Esophagus muscularis mucosa (tissue), 4 donors: Measurements from ENCODE around the gene TSNAX. TPM values are rescaled to one million over a fixed set of nuclear protein-coding genes. Genes with fewer than 3 reads are reported as not detected.

Experiments
- DNase-seq: peaks from one replicate; pipeline ENCODE4 v3.0.0-alpha.2; 2017; ENCODE audit errors: extremely low spot score
- H3K27ac ChIP-seq, 4 donors: fragments of 200-600 bp; sonication (generic); replicated peaks in 1 of 4; 1 replicate in 3 of 4; 2 replicates in 1 of 4; pipeline ENCODE4 v1.5.1; 2016 to 2019; ENCODE audit warnings: mild to moderate bottlenecking in 1 of 4
- H3K27me3 ChIP-seq, 4 donors: fragments of 200-600 bp; sonication (generic); one replicate each; pipeline versions ENCODE4 v1.5.1 to v1.6.0; 2016 to 2019
- H3K36me3 ChIP-seq, 4 donors: fragments of 200-600 bp; sonication (generic); one replicate each; pipeline ENCODE4 v1.5.1; 2016 to 2019
- H3K4me1 ChIP-seq, 4 donors: fragments of 200-600 bp; sonication (generic); one replicate each; pipeline ENCODE4 v1.5.1; 2016 to 2019
- H3K4me3 ChIP-seq, 4 donors: fragments of 200-600 bp; sonication (generic); 1 replicate in 2 of 4; 2 replicates in 2 of 4; pipeline ENCODE4 v1.5.1; 2016 to 2019; ENCODE audit warnings: mild to moderate bottlenecking in 4 of 4, moderate library complexity in 1 of 4
- H3K9me3 ChIP-seq, 4 donors: fragments of 200-600 bp; sonication (generic); 1 replicate in 3 of 4; 2 replicates in 1 of 4; pipeline ENCODE4 v1.5.1; 2016 to 2019
- CTCF ChIP-seq, 3 experiments: fragments of 200-600 bp in 2 of 3; fragments of 450-650 bp in 1 of 3; sonication (generic) in 2 of 3; IDR thresholded peaks; one replicate each; pipeline ENCODE4 v1.5.1; 2017 to 2019; ENCODE audit warnings: antibody characterized with exemption in 3 of 3, mild to moderate bottlenecking in 2 of 3, moderate library complexity in 1 of 3
- EP300 ChIP-seq: sonication (generic); formaldehyde crosslinking; IDR thresholded peaks from one replicate; pipeline ENCODE4 v1.6.1; 2017; ENCODE audit warnings: antibody characterized with exemption
- POLR2A ChIP-seq: fragments of 450-650 bp; IDR thresholded peaks from one replicate; pipeline ENCODE4 v1.6.1; 2017; ENCODE audit warnings: antibody characterized with exemption, moderate library complexity, mild to moderate bottlenecking, low read depth
- POLR2AphosphoS5 ChIP-seq, 2 donors: sonication (generic); formaldehyde crosslinking; IDR thresholded peaks; one replicate each; pipeline ENCODE4 v1.6.1; 2017; ENCODE audit warnings: antibody characterized with exemption in 2 of 2
- WGBS: methylation state at CpG from one replicate; pipeline ENCODE4 v1.1.5; 2018; 5-methylcytosine and 5-hydroxymethylcytosine counted together
- intact Hi-C: fragments of 100-400 bp; cut with DNase I; formaldehyde crosslinking; loops from one replicate; pipeline ENCODE4 v1.15.1; 2023
- total RNA-seq, 4 donors: library from RNA; depleted of rRNA; stranded (reverse); fragments of >200 nt; gene quantifications; one replicate each; pipeline versions ENCODE4 v1.1.0 to v1.2.1, GENCODE V29; 2016

TSNAX gene
- total RNA-seq, 4 donors from 2014 or later, result 20.4 to 29.6 (median 24.7) TPM

- Histone ChIP-seq H3K27me3 (no peaks in the 10 kb centered on the region), H3K9me3 (no peaks in the 10 kb centered on the region), H3K27ac (no peak overlapping the region), H3K4me3 (no peak overlapping the region), H3K4me1 (no peaks in the 10 kb centered on the region), H3K36me3 (no peaks in the 10 kb centered on the region)
- no peak for TF ChIP-seq EP300
- no peak for TF ChIP-seq CTCF (IDR thresholded peaks at IDR 0.05)
- TF ChIP-seq POLR2AphosphoS5 (IDR thresholded peaks at IDR 0.05), result no peak
- no peak for TF ChIP-seq POLR2A
- intact Hi-C loops, result no loop called here
- DNase-seq, result no peak
- WGBS, result 68% methylated on average over 2 of the region's 2 CpGs
Measured at GRCh38 chr1:231519166-231519565, 9.3 kb upstream of the TSNAX start.

- DNase-seq, result no peak
- intact Hi-C loops, result loop anchor here (10.0 kb wide), 1 partner anchor 287 kb away; no protein-coding TSS in a partner anchor
- no peak overlapping the region for H3K27ac ChIP-seq
- no peaks in the 10 kb centered on the region for H3K4me1 ChIP-seq
- no peaks in the 10 kb centered on the region for H3K9me3 ChIP-seq
- 95% methylated on average over 1 of the region's 1 CpG for WGBS
- no peaks in the 10 kb centered on the region for H3K36me3 ChIP-seq
- no peaks in the 10 kb centered on the region for H3K27me3 ChIP-seq
- H3K4me3 ChIP-seq, result no peak overlapping the region
- TF ChIP-seq POLR2AphosphoS5 (IDR thresholded peaks at IDR 0.05) (no peak), CTCF (IDR thresholded peaks at IDR 0.05) (no peak), EP300 (no peak), POLR2A (no peak)
Measured at GRCh38 chr1:231522038-231522437, 6.4 kb upstream of the TSNAX start.

GRCh38 chr1:231522931-231523642, 5.4 kb upstream of the TSNAX start:
- H3K27me3 ChIP-seq, result no peaks in the 10 kb centered on the region
- TF ChIP-seq POLR2AphosphoS5 (IDR thresholded peaks at IDR 0.05) (no peak), EP300 (no peak), CTCF (IDR thresholded peaks at IDR 0.05) (no peak), POLR2A (no peak)
- H3K9me3 ChIP-seq, result no peaks in the 10 kb centered on the region
- H3K36me3 ChIP-seq, result no peaks in the 10 kb centered on the region
- H3K4me1 ChIP-seq, result peaks cover 2 to 8% (median 6%) of the 10 kb centered on the region in 4 donors
- no peak overlapping the region for H3K4me3 ChIP-seq
- intact Hi-C loops, result loop anchor here (10.0 kb wide), 1 partner anchor 288 kb away; no protein-coding TSS in a partner anchor
- WGBS, result 96% methylated on average over 2 of the region's 2 CpGs
- DNase-seq, result no peak
- H3K27ac ChIP-seq, result no peak overlapping the region

GRCh38 chr1:231523816-231524215, 4.7 kb upstream of the TSNAX start:
- no peak overlapping the region for H3K4me3 ChIP-seq
- no peak for DNase-seq
- H3K27me3 ChIP-seq, result no peaks in the 10 kb centered on the region
- intact Hi-C loops, result loop anchor here (10.0 kb wide), 1 partner anchor 289 kb away; no protein-coding TSS in a partner anchor
- H3K36me3 ChIP-seq, result no peaks in the 10 kb centered on the region
- H3K9me3 ChIP-seq, result no peaks in the 10 kb centered on the region
- H3K27ac ChIP-seq, result no peak overlapping the region
- no peak for TF ChIP-seq POLR2A
- no peak for TF ChIP-seq CTCF (IDR thresholded peaks at IDR 0.05)
- no peak for TF ChIP-seq EP300
- no peak for TF ChIP-seq POLR2AphosphoS5 (IDR thresholded peaks at IDR 0.05)
- WGBS, result 76% methylated on average over 2 of the region's 2 CpGs
- H3K4me1 ChIP-seq, result peaks cover 2 to 9% (median 6%) of the 10 kb centered on the region in 4 donors
